GM23248 (cell line): Measurements from ENCODE around the gene FYTTD1.

ENCODE experiments used
- EZH2 ChIP-seq: fragments of 200-600 bp; sonication (generic); IDR thresholded peaks from 2 replicates; pipeline ENCODE4 v1.6.1; 2018; ENCODE audit warnings: antibody characterized with exemption, mild to moderate bottlenecking; ENCODE audit not compliant: insufficient read depth, poor library complexity, severe bottlenecking
- EZH2phosphoT487 ChIP-seq: fragments of 200-600 bp; sonication (generic); IDR thresholded peaks from 2 replicates; pipeline ENCODE4 v1.6.1; 2018; ENCODE audit warnings: antibody characterized with exemption, moderate library complexity, mild to moderate bottlenecking, low read depth; ENCODE audit not compliant: insufficient read depth

DNA sequence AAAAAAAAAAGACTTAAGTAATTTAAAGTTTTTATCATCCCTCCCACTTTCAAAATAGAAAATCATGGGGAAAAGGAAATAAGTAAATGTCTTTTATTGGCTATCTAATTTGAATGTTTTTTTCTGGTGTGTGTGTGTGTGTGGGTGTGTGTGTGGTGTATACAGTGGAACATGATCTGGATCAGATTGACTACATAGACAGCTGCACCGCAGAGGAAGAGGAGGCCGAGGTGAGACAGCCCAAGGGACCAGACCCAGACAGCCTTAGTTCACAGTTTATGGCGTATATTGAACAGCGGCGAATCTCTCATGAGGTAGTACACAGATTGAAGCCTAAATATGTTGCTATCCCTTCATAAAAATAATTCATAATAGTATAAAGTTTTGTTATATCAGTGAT lies 85.8 kb downstream of the FYTTD1 start:
- TF ChIP-seq EZH2 (no peak), EZH2phosphoT487 (no peak)
